Loucy (cell line): ENCODE measurements around the gene RASGRP3.

Experiments
- EZH2phosphoT487 ChIP-seq: fragments of 200-600 bp; IDR thresholded peaks from 2 replicates; pipeline ENCODE4 v1.6.1; 2018; ENCODE audit warnings: antibody characterized with exemption, mild to moderate bottlenecking, moderate library complexity, borderline replicate concordance
- TF ChIP-seq, protein P1 (sequence below): fragments of 200-600 bp; sonication (generic); conservative IDR thresholded peaks from 2 replicates; pipeline ENCODE4 v1.5.1; 2014; ENCODE audit warnings: mild to moderate bottlenecking, antibody characterized with exemption, low read length

- TF ChIP-seq, protein P1, sequence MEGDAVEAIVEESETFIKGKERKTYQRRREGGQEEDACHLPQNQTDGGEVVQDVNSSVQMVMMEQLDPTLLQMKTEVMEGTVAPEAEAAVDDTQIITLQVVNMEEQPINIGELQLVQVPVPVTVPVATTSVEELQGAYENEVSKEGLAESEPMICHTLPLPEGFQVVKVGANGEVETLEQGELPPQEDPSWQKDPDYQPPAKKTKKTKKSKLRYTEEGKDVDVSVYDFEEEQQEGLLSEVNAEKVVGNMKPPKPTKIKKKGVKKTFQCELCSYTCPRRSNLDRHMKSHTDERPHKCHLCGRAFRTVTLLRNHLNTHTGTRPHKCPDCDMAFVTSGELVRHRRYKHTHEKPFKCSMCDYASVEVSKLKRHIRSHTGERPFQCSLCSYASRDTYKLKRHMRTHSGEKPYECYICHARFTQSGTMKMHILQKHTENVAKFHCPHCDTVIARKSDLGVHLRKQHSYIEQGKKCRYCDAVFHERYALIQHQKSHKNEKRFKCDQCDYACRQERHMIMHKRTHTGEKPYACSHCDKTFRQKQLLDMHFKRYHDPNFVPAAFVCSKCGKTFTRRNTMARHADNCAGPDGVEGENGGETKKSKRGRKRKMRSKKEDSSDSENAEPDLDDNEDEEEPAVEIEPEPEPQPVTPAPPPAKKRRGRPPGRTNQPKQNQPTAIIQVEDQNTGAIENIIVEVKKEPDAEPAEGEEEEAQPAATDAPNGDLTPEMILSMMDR: no peak
- no peak for TF ChIP-seq EZH2phosphoT487
Measured at GRCh38 chr2:33486544-33486943, 10.1 kb downstream of the RASGRP3 start.
